CD8-positive, alpha-beta memory T cell (primary cell): ENCODE measurements around the gene EPS8L2. TPM values are rescaled to one million over a fixed set of nuclear protein-coding genes. Genes with fewer than 3 reads are reported as not detected.

Experiments
- polyA plus RNA-seq: library from polyadenylated mRNA; unstranded; fragments of 300-500 nt; fragmentation: Illumina TruSeq; gene quantifications from one replicate; pipeline ENCODE4 v1.2.3, GENCODE V29; 2021
- total RNA-seq, 2 experiments: library from RNA; stranded (reverse); gene quantifications; one replicate each; pipeline ENCODE4 v1.2.3, GENCODE V29; 2021

The EPS8L2 gene
- total and polyA plus RNA-seq, 3 experiments from 2014 or later = 7.0 to 22.9 (median 7.8) TPM

Other genes with a start within 250 kb of the EPS8L2 start
- gene RNH1, start 199.0 kb upstream of the EPS8L2 start, total RNA-seq = 100 to 1,000 TPM; 118 to 125 TPM
- 183 TPM for gene RNH1, start 199.0 kb upstream of the EPS8L2 start, polyA plus RNA-seq
- 10 to 100 TPM; 86.9 to 91.5 TPM for gene HRAS, start 170.7 kb upstream of the EPS8L2 start, total RNA-seq
- 22.5 TPM for gene HRAS, start 170.7 kb upstream of the EPS8L2 start, polyA plus RNA-seq
- gene LRRC56, start 168.7 kb upstream of the EPS8L2 start, total RNA-seq = 1 to 10 TPM; 1.8 to 2.1 TPM
- 0.81 TPM for gene LRRC56, start 168.7 kb upstream of the EPS8L2 start, polyA plus RNA-seq
- gene LMNTD2, start 145.5 kb upstream of the EPS8L2 start, total RNA-seq = 1 to 10 TPM; 1.2 to 2.4 TPM
- gene LMNTD2, start 145.5 kb upstream of the EPS8L2 start, polyA plus RNA-seq = 1.1 TPM
- 10 to 100 TPM; 20.4 to 20.7 TPM for gene RASSF7, start 145.3 kb upstream of the EPS8L2 start, total RNA-seq
- 39.7 TPM for gene RASSF7, start 145.3 kb upstream of the EPS8L2 start, polyA plus RNA-seq
- gene PHRF1, start 129.8 kb upstream of the EPS8L2 start, total RNA-seq = 10 to 100 TPM; 47.3 to 49.8 TPM
- gene PHRF1, start 129.8 kb upstream of the EPS8L2 start, polyA plus RNA-seq = 17.7 TPM
- 10 to 100 TPM; 16.4 to 18.0 TPM for gene IRF7, start 90.3 kb upstream of the EPS8L2 start, total RNA-seq
- 38.6 TPM for gene IRF7, start 90.3 kb upstream of the EPS8L2 start, polyA plus RNA-seq
- not detected for gene CDHR5, start 81.3 kb upstream of the EPS8L2 start, total RNA-seq
- not detected for gene CDHR5, start 81.3 kb upstream of the EPS8L2 start, polyA plus RNA-seq
- not detected for gene SCT, start 79.0 kb upstream of the EPS8L2 start, total RNA-seq
- gene SCT, start 79.0 kb upstream of the EPS8L2 start, polyA plus RNA-seq = not detected
- gene DRD4, start 69.0 kb upstream of the EPS8L2 start, total RNA-seq = under 1 TPM; 0.22 to 0.31 TPM
- gene DRD4, start 69.0 kb upstream of the EPS8L2 start, polyA plus RNA-seq = not detected
- gene DEAF1, start 11.0 kb upstream of the EPS8L2 start, total RNA-seq = 10 to 100 TPM; 52.1 to 54.6 TPM
- 36.3 TPM for gene DEAF1, start 11.0 kb upstream of the EPS8L2 start, polyA plus RNA-seq
- gene TMEM80, start 10.4 kb upstream of the EPS8L2 start, total RNA-seq = 10 to 100 TPM; 10.3 to 13.4 TPM
- gene TMEM80, start 10.4 kb upstream of the EPS8L2 start, polyA plus RNA-seq = 27.8 TPM
- gene TALDO1, start 41.2 kb downstream of the EPS8L2 start, total RNA-seq = 100 to 1,000 TPM; 245 to 246 TPM
- 184 TPM for gene TALDO1, start 41.2 kb downstream of the EPS8L2 start, polyA plus RNA-seq
- gene GATD1, start 71.3 kb downstream of the EPS8L2 start, total RNA-seq = 10 to 100 TPM; 53.0 to 56.3 TPM
- 12.9 TPM for gene GATD1, start 71.3 kb downstream of the EPS8L2 start, polyA plus RNA-seq
- gene CEND1, start 83.9 kb downstream of the EPS8L2 start, total RNA-seq = 1 to 10 TPM; 2.1 to 2.6 TPM
- gene CEND1, start 83.9 kb downstream of the EPS8L2 start, polyA plus RNA-seq = 0.13 TPM
- gene SLC25A22, start 92.0 kb downstream of the EPS8L2 start, total RNA-seq = 10 to 100 TPM; 73.6 to 77.0 TPM
- gene SLC25A22, start 92.0 kb downstream of the EPS8L2 start, polyA plus RNA-seq = 14.1 TPM
- gene PIDD1, start 99.0 kb downstream of the EPS8L2 start, total RNA-seq = 10 to 100 TPM; 30.5 to 34.5 TPM
- gene PIDD1, start 99.0 kb downstream of the EPS8L2 start, polyA plus RNA-seq = 4.6 TPM
- 1,000 to 10,000 TPM; 2,769 to 2,922 TPM for gene RPLP2, start 103.7 kb downstream of the EPS8L2 start, total RNA-seq
- 3,158 TPM for gene RPLP2, start 103.7 kb downstream of the EPS8L2 start, polyA plus RNA-seq
- gene PNPLA2, start 112.7 kb downstream of the EPS8L2 start, total RNA-seq = 10 to 100 TPM; 49.8 to 53.0 TPM
- 41.5 TPM for gene PNPLA2, start 112.7 kb downstream of the EPS8L2 start, polyA plus RNA-seq
- 1 to 10 TPM; 2.4 to 3.6 TPM for gene CRACR2B, start 121.7 kb downstream of the EPS8L2 start, total RNA-seq
- not detected for gene CRACR2B, start 121.7 kb downstream of the EPS8L2 start, polyA plus RNA-seq
- 10 to 100 TPM; 61.2 to 65.5 TPM for gene CD151, start 126.7 kb downstream of the EPS8L2 start, total RNA-seq
- 19.6 TPM for gene CD151, start 126.7 kb downstream of the EPS8L2 start, polyA plus RNA-seq
- 100 to 1,000 TPM; 178 to 182 TPM for gene POLR2L, start 136.3 kb downstream of the EPS8L2 start, total RNA-seq
- 114 TPM for gene POLR2L, start 136.3 kb downstream of the EPS8L2 start, polyA plus RNA-seq
- gene TSPAN4, start 136.6 kb downstream of the EPS8L2 start, total RNA-seq = 1 to 10 TPM; 8.8 to 9.4 TPM
- 4.4 TPM for gene TSPAN4, start 136.6 kb downstream of the EPS8L2 start, polyA plus RNA-seq
- gene CHID1, start 204.6 kb downstream of the EPS8L2 start, total RNA-seq = 10 to 100 TPM; 87.2 to 94.1 TPM
- 57.1 TPM for gene CHID1, start 204.6 kb downstream of the EPS8L2 start, polyA plus RNA-seq
- gene AP2A2, start 219.6 kb downstream of the EPS8L2 start, total RNA-seq = 10 to 100 TPM; 38.8 to 42.8 TPM
- 13.9 TPM for gene AP2A2, start 219.6 kb downstream of the EPS8L2 start, polyA plus RNA-seq